ENCODE measurements around the gene OTOS. TPM values are rescaled to one million over a fixed set of nuclear protein-coding genes. Genes with fewer than 3 reads are reported as not detected.

The OTOS gene
- total and polyA plus RNA-seq, 9 of the 15 experiments (the other 6 are each of a cell fraction or from before 2014, with no cell fraction given) = not detected

- Histone ChIP-seq H3K9ac (ENCODE audit: insufficient read depth in 1 of 2, low read depth in 2 of 2, low read length in 2 of 2) (no peak overlapping the region), H3K27ac (ENCODE audit: extremely low read depth, low read depth, low read length) (no peak overlapping the region), H4K20me1 (replicated peaks; ENCODE audit: control insufficient read depth, insufficient read depth, low read length) (no peaks in the 10 kb centered on the region), H3K36me3 (ENCODE audit: control insufficient read depth, insufficient read depth, low read length) (no peaks in the 10 kb centered on the region), H3K9me3 (replicated peaks; ENCODE audit: control insufficient read depth, insufficient read depth, low read depth, low read length) (no peaks in the 10 kb centered on the region), H3K79me2 (ENCODE audit: control insufficient read depth, insufficient read depth, low read length) (no peaks in the 10 kb centered on the region), H2AFZ (ENCODE audit: low read depth, low read length) (no peak overlapping the region), H3K27me3 (ENCODE audit: control insufficient read depth in 2 of 2, insufficient read depth in 2 of 2, low read length in 2 of 2) (peaks cover 0 to 50% of the 10 kb centered on the region in 2 experiments; a peak in 3 of 5 replicates), H3K4me3 (no peak overlapping the region), H3K9me1 (ENCODE audit: control insufficient read depth, insufficient read depth, low read length) (no peaks in the 10 kb centered on the region), H3K4me1 (replicated peaks in 1 of 2; ENCODE audit: control insufficient read depth in 2 of 2, insufficient read depth in 2 of 2, low read length in 2 of 2) (peaks cover 0 to 12% of the 10 kb centered on the region in 2 experiments; a peak in 2 of 5 replicates), H3K4me2 (ENCODE audit: insufficient read depth, low read length) (no peak overlapping the region)
- ATAC-seq (peak; percentile 95), DNase-seq (ENCODE audit: extremely low read depth in 1 of 4, low spot score in 3 of 4) (peak; percentile 58 to 76 (median 74)), FAIRE-seq (no peak)
- ChIA-PET CTCF (ENCODE audit: low intra/inter-chr PET ratio) (interaction anchor here (0.6 to 1.6 kb wide), 2 partner anchors 83 to 1787 kb away, joined by 3 to 7 read pairs; no protein-coding TSS in a partner anchor), POLR2A (no interaction called here)
- 10% methylated on average over 10 of the region's 36 CpGs for WGBS (ENCODE audit: insufficient coverage, low coverage, missing lambda C conversion rate)
- BruUV-seq (replicated peaks) = no TSS peak
- intact Hi-C loops (cut with micrococcal nuclease) = loop anchor here (2.0 kb wide), 1 partner anchor 83 kb away; no protein-coding TSS in a partner anchor
- in situ Hi-C loops (cut with MboI) = loop anchor here (5.0 kb wide), 1 partner anchor 87 kb away; no protein-coding TSS in a partner anchor
- no peak for TF ChIP-seq ZBTB34 (CRISPR knock-in tag; IDR thresholded peaks at IDR 0.05)
- TF ChIP-seq ZBTB17 (CRISPR knock-in tag; IDR thresholded peaks at IDR 0.05) = no peak
- no peak for TF ChIP-seq TAL1 (IDR thresholded peaks at IDR 0.05)
- TF ChIP-seq RERE (CRISPR knock-in tag; IDR thresholded peaks at IDR 0.05; ENCODE audit: borderline replicate concordance) = no peak
- TF ChIP-seq STAG1 (CRISPR knock-in tag; IDR thresholded peaks at IDR 0.05; ENCODE audit: borderline replicate concordance) = peak; percentile 83; the same call in 1 of the 2 replicates
- no peak for TF ChIP-seq NCOA4 (IDR thresholded peaks at IDR 0.05; ENCODE audit: partially characterized antibody)
- peak; percentile 72 for TF ChIP-seq SMC3 (conservative IDR thresholded peaks at IDR 0.05; ENCODE audit: insufficient read depth, low read depth, low read length)
- TF ChIP-seq CTCF (IDR thresholded peaks at IDR 0.05 in 2 of 3, conservative IDR thresholded peaks at IDR 0.05 in 1 of 3; ENCODE audit: insufficient read depth in 2 of 3, low read depth in 1 of 3, low read length in 3 of 3) = peak; percentile 74 to 82 (median 75)
- peak; percentile 55 to 76 for TF ChIP-seq RAD21 (CRISPR knock-in tag; conservative IDR thresholded peaks at IDR 0.05 in 1 of 2, IDR thresholded peaks at IDR 0.05 in 1 of 2)
- no peak for TF ChIP-seq IRF2 (CRISPR knock-in tag; IDR thresholded peaks at IDR 0.05)
Observed at GRCh38 chr2:240143801-240144648, 3.6 kb upstream of the OTOS start.
